ENCODE measurements around the gene SYNE3.

- TF ChIP-seq POLR2A (IDR thresholded peaks at IDR 0.05; ENCODE audit: control extremely low read depth in 1 of 2, low read depth in 2 of 2, low read length in 2 of 2) (no peak), CTCF (IDR thresholded peaks at IDR 0.05; ENCODE audit: control extremely low read depth in 1 of 3, insufficient read depth in 1 of 3, low read depth in 1 of 3, low read length in 3 of 3) (no peak), SUZ12 (IDR thresholded peaks at IDR 0.05; ENCODE audit: low read length) (no peak)
Observed at GRCh38 chr14:95493976-95494375, 22.5 kb downstream of the SYNE3 start.

Measured in H1 (cell line).